Transverse colon (tissue), 4 donors: ENCODE data around the gene PCGF6. TPM values are rescaled to one million over a fixed set of nuclear protein-coding genes. Genes with fewer than 3 reads are reported as not detected.

ENCODE experiments used
- DNase-seq: peaks from one replicate; pipeline ENCODE4 v3.0.0-alpha.2; 2019
- H3K27ac ChIP-seq, 4 donors: fragments of 200-600 bp; sonication (generic); 2 replicates each; pipeline ENCODE4 v1.5.1; 2016 to 2018; ENCODE audit warnings: inconsistent platforms in 4 of 4
- H3K27me3 ChIP-seq: fragments of 200-600 bp; sonication (generic); 2 replicates; pipeline ENCODE4 v1.5.1; 2017; ENCODE audit warnings: inconsistent platforms
- H3K36me3 ChIP-seq, 4 donors: fragments of 200-600 bp; sonication (generic); 2 replicates each; pipeline ENCODE4 v1.5.1; 2017 to 2019; ENCODE audit warnings: inconsistent platforms in 4 of 4
- H3K4me1 ChIP-seq, 4 donors: fragments of 200-600 bp; sonication (generic); 2 replicates each; pipeline ENCODE4 v1.5.1; 2017 to 2020; ENCODE audit warnings: inconsistent platforms in 4 of 4
- H3K4me3 ChIP-seq, 4 donors: fragments of 200-600 bp; sonication (generic); 1 replicate in 1 of 4; 2 replicates in 3 of 4; pipeline versions ENCODE4 v1.5.1 to v1.6.1; 2017 to 2019; ENCODE audit warnings: inconsistent platforms in 4 of 4
- H3K9me3 ChIP-seq, 2 donors: fragments of 200-600 bp; sonication (generic); 2 replicates each; pipeline ENCODE4 v1.5.1; 2017 to 2019; ENCODE audit warnings: inconsistent platforms in 2 of 2
- EP300 ChIP-seq: sonication (generic); formaldehyde crosslinking; IDR thresholded peaks from one replicate; pipeline ENCODE4 v1.6.1; 2017; ENCODE audit warnings: antibody characterized with exemption, low read depth
- POLR2A ChIP-seq: fragments of 450-650 bp; IDR thresholded peaks from one replicate; pipeline ENCODE4 v1.6.1; 2016; ENCODE audit warnings: antibody characterized with exemption, mild to moderate bottlenecking, moderate library complexity
- POLR2AphosphoS5 ChIP-seq, 3 donors: sonication (generic); formaldehyde crosslinking; IDR thresholded peaks; one replicate each; pipeline ENCODE4 v1.6.1; 2016; ENCODE audit warnings: antibody characterized with exemption in 3 of 3
- WGBS, 2 donors: methylation state at CpG; one replicate each; pipeline ENCODE4 v1.1.5; 2018; ENCODE audit warnings: low coverage in 1 of 2; 5-methylcytosine and 5-hydroxymethylcytosine counted together
- in situ Hi-C, 4 donors: fragments of 200-750 bp; cut with MboI; loops; one replicate each; pipeline versions ENCODE4 v1.15.0 to v1.15.1; 2017; ENCODE audit warnings: low sequenced_read_pairs in 3 of 4, low pct_ligation_motif_present in 1 of 4, low pct_unique_long_range_greater_than_20kb in 1 of 4
- intact Hi-C: fragments of 100-400 bp; cut with DNase I; formaldehyde crosslinking; loops from one replicate; pipeline ENCODE4 v1.15.1; 2023; ENCODE audit warnings: low total_unique reads
- small RNA-seq, 4 donors: library from RNA; depleted of rRNA; stranded (forward); fragments of <200 nt; gene quantifications; one replicate each; pipeline ENCODE3, GENCODE V24; 2016
- total RNA-seq, 4 donors: library from RNA; depleted of rRNA; stranded (reverse); fragments of >200 nt; gene quantifications; one replicate each; pipeline ENCODE4 v1.1.0, GENCODE V29; 2016
- TF ChIP-seq, protein P1 (sequence below), 5 experiments: fragments of 200-600 bp in 3 of 5; fragments of 450-650 bp in 2 of 5; sonication (generic) in 3 of 5; IDR thresholded peaks; 1 replicate in 2 of 5; 2 replicates in 3 of 5; pipeline ENCODE4 v1.5.1; 2016 to 2017; ENCODE audit warnings: antibody characterized with exemption in 5 of 5, inconsistent platforms in 3 of 5, mild to moderate bottlenecking in 2 of 5, moderate library complexity in 1 of 5

PCGF6 gene
- total RNA-seq, 4 donors from 2014 or later, result 5.9 to 44.5 (median 21.6) TPM

DNA sequence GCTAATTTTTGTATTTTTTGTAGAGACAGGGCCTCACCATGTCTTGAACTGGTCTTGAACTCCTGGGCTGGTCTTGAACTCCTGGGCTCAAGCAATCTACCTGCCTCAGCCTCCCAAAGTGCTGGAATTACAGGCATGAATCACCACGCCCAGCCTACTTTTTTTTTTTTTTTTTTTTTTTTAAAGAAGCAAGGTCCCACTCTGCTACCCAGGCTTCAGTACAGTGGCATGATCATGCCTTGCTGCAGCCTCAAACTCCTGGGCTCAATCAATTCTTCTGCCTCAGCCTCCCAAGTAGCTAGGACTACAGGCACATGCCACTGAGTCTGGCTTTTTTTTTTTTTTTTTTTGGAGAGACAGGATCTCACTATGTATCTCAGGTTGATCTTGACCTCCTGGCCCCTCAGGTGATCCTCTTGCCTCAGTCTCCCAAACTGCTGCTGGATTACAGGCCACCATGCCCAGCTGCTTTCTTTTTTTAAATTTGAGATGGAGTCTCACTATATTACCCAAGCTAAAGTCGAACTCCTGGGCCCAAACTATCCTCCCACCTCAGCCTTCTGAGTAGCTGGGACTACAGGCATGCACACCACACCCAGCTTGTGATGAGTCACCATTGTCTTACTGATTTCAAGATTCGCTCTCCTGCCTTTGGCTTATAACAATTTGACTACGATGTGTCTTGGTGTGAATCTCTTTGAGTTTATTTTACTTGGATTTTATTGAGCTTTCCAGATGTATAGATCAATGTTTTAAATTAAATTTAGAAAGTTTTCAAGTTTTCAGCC, 96.2 kb downstream of the PCGF6 start:
- no peaks in the 10 kb centered on the region for H3K4me1 ChIP-seq
- no peaks in the 10 kb centered on the region for H3K9me3 ChIP-seq
- no peaks in the 10 kb centered on the region for H3K36me3 ChIP-seq
- no peak overlapping the region for H3K4me3 ChIP-seq
- H3K27me3 ChIP-seq, result no peaks in the 10 kb centered on the region
- 50 to 54% methylated on average over 1 to 4 of the region's 4 CpGs for WGBS, 2 donors
- no peak overlapping the region for H3K27ac ChIP-seq
- DNase-seq, result no peak
- TF ChIP-seq POLR2AphosphoS5 (IDR thresholded peaks at IDR 0.05), result no peak
- TF ChIP-seq, protein P1, sequence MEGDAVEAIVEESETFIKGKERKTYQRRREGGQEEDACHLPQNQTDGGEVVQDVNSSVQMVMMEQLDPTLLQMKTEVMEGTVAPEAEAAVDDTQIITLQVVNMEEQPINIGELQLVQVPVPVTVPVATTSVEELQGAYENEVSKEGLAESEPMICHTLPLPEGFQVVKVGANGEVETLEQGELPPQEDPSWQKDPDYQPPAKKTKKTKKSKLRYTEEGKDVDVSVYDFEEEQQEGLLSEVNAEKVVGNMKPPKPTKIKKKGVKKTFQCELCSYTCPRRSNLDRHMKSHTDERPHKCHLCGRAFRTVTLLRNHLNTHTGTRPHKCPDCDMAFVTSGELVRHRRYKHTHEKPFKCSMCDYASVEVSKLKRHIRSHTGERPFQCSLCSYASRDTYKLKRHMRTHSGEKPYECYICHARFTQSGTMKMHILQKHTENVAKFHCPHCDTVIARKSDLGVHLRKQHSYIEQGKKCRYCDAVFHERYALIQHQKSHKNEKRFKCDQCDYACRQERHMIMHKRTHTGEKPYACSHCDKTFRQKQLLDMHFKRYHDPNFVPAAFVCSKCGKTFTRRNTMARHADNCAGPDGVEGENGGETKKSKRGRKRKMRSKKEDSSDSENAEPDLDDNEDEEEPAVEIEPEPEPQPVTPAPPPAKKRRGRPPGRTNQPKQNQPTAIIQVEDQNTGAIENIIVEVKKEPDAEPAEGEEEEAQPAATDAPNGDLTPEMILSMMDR (IDR thresholded peaks at IDR 0.05), result no peak
- TF ChIP-seq POLR2A, result no peak
- TF ChIP-seq EP300, result no peak
- in situ Hi-C loops (no loop called here), intact Hi-C loops (no loop called here)

DNA sequence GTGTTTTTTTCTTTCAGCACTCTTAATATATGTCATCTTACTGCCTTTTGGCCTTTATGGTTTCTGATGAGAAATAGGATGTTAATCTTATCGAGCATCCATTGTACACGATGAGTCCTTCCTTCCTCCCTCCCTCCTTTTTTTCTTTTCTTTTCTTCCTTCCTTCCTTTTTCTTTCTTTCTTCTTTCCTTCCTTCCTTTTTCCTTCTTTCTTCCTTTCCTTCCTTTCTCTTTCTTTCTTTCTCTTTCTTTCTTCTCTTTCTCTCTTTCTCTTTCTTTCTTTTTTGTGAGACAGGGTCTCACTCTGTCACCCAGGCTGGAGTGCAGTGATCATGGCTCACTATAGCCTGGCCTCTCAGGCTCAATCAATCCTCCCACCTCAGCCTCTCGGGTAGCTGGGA, 96.8 kb downstream of the PCGF6 start:
- no peaks in the 10 kb centered on the region for H3K4me1 ChIP-seq
- H3K4me3 ChIP-seq, result no peak overlapping the region
- no peaks in the 10 kb centered on the region for H3K27me3 ChIP-seq
- no peaks in the 10 kb centered on the region for H3K9me3 ChIP-seq
- intact Hi-C loops, result no loop called here
- H3K36me3 ChIP-seq, result no peaks in the 10 kb centered on the region
- no peak for DNase-seq
- in situ Hi-C loops, result no loop called here
- WGBS, 2 donors, result 77 to 78% methylated on average over 2 to 3 of the region's 3 CpGs
- no peak overlapping the region for H3K27ac ChIP-seq
- TF ChIP-seq, protein P1 (IDR thresholded peaks at IDR 0.05), result no peak
- no peak for TF ChIP-seq POLR2AphosphoS5 (IDR thresholded peaks at IDR 0.05)
- no peak for TF ChIP-seq EP300
- TF ChIP-seq POLR2A, result no peak

Small RNA genes within 50 kb of the gene (small RNA-seq; reads per million reads assigned to genes)
- gene RNU11-3P, result 0 reads per million in 4 donors

Other genes starting within 250 kb of the PCGF6 start
- 100 to 1,000 TPM in 2 of 4 donors, 10 to 100 TPM in 2; 77.1 to 135 (median 105) TPM for gene NT5C2, start 157.9 kb downstream of the PCGF6 start, total RNA-seq
- gene RPEL1, start 105.3 kb downstream of the PCGF6 start, total RNA-seq, result not detected
- 1 to 10 TPM in 1 of 4 donors, under 1 TPM in 3; 0.60 to 1.1 (median 0.95) TPM for gene INA, start 74.0 kb downstream of the PCGF6 start, total RNA-seq
- 10 to 100 TPM in 1 of 4 donors, 1 to 10 TPM in 2, under 1 TPM in 1; 1.00 to 22.8 (median 5.9) TPM for gene TAF5, start 16.8 kb upstream of the PCGF6 start, total RNA-seq
- gene ATP5MK, start 45.3 kb upstream of the PCGF6 start, total RNA-seq, result 100 to 1,000 TPM in 3 of 4 donors, 10 to 100 TPM in 1; 13.7 to 415 (median 216) TPM
- 10 to 100 TPM; 10.1 to 20.0 (median 13.3) TPM for gene PDCD11, start 45.5 kb upstream of the PCGF6 start, total RNA-seq
- gene CALHM2, start 101.2 kb upstream of the PCGF6 start, total RNA-seq, result 10 to 100 TPM in 3 of 4 donors, 1 to 10 TPM in 1; 3.2 to 21.1 (median 15.7) TPM
- not detected for gene CALHM1, start 107.8 kb upstream of the PCGF6 start, total RNA-seq
- not detected for gene CALHM3, start 128.1 kb upstream of the PCGF6 start, total RNA-seq
- gene NEURL1, start 142.6 kb upstream of the PCGF6 start, total RNA-seq, result 100 to 1,000 TPM in 1 of 4 donors, 10 to 100 TPM in 3; 36.7 to 177 (median 55.8) TPM